Measurements from ENCODE around the gene NCAPD2.

Gene NCAPD2

GRCh38 chr12:6554168-6555017 lies 60.5 kb downstream of the NCAPD2 start (continued):
- TF ChIP-seq ZNF335 (tag by site-specific recombination; conservative IDR thresholded peaks at IDR 0.05) (peak; percentile 100), ZNF530 (tag by site-specific recombination; IDR thresholded peaks at IDR 0.05; ENCODE audit: low read depth) (no peak), ZNF670 (tag by site-specific recombination; IDR thresholded peaks at IDR 0.05; ENCODE audit: low read depth) (no peak), ZBTB48 (tag by site-specific recombination; IDR thresholded peaks at IDR 0.05) (peak; percentile 83), ZNF175 (tag by site-specific recombination; IDR thresholded peaks at IDR 0.05) (no peak), ZNF777 (tag by site-specific recombination; IDR thresholded peaks at IDR 0.05; ENCODE audit: borderline replicate concordance) (no peak), KLF16 (tag by site-specific recombination; IDR thresholded peaks at IDR 0.05) (no peak), PRDM1 (tag by site-specific recombination; IDR thresholded peaks at IDR 0.05) (peak; percentile 98), BCL11A (tag by site-specific recombination; IDR thresholded peaks at IDR 0.05; ENCODE audit: low read depth) (no peak), ZNF398 (tag by site-specific recombination; IDR thresholded peaks at IDR 0.05) (0 out of 2 replicates have a peak, but pooled peaks have one; percentile 35), ZNF426 (tag by site-specific recombination; IDR thresholded peaks at IDR 0.05) (no peak), ZNF138 (tag by site-specific recombination; IDR thresholded peaks at IDR 0.05; ENCODE audit: borderline replicate concordance) (no peak), ZNF366 (tag by site-specific recombination; conservative IDR thresholded peaks at IDR 0.05) (peak; percentile 57), ZNF26 (tag by site-specific recombination; IDR thresholded peaks at IDR 0.05) (no peak), HOXD13 (CRISPR knock-in tag; IDR thresholded peaks at IDR 0.05; ENCODE audit: borderline replicate concordance) (no peak), ZNF221 (tag by site-specific recombination; IDR thresholded peaks at IDR 0.05; ENCODE audit: borderline replicate concordance) (no peak), ZNF544 (tag by site-specific recombination; IDR thresholded peaks at IDR 0.05) (no peak), ZFHX2 (tag by site-specific recombination; conservative IDR thresholded peaks at IDR 0.05) (no peak), ZBTB11 (tag by site-specific recombination; conservative IDR thresholded peaks at IDR 0.05; ENCODE audit: low read depth) (no peak)
- TF ChIP-seq, protein P1, sequence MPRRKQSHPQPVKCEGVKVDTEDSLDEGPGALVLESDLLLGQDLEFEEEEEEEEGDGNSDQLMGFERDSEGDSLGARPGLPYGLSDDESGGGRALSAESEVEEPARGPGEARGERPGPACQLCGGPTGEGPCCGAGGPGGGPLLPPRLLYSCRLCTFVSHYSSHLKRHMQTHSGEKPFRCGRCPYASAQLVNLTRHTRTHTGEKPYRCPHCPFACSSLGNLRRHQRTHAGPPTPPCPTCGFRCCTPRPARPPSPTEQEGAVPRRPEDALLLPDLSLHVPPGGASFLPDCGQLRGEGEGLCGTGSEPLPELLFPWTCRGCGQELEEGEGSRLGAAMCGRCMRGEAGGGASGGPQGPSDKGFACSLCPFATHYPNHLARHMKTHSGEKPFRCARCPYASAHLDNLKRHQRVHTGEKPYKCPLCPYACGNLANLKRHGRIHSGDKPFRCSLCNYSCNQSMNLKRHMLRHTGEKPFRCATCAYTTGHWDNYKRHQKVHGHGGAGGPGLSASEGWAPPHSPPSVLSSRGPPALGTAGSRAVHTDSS (tag by site-specific recombination; IDR thresholded peaks at IDR 0.05): no peak
- TF ChIP-seq, protein P2, sequence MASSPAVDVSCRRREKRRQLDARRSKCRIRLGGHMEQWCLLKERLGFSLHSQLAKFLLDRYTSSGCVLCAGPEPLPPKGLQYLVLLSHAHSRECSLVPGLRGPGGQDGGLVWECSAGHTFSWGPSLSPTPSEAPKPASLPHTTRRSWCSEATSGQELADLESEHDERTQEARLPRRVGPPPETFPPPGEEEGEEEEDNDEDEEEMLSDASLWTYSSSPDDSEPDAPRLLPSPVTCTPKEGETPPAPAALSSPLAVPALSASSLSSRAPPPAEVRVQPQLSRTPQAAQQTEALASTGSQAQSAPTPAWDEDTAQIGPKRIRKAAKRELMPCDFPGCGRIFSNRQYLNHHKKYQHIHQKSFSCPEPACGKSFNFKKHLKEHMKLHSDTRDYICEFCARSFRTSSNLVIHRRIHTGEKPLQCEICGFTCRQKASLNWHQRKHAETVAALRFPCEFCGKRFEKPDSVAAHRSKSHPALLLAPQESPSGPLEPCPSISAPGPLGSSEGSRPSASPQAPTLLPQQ (tag by site-specific recombination; IDR thresholded peaks at IDR 0.05): peak; percentile 93
- TF ChIP-seq, protein P3, sequence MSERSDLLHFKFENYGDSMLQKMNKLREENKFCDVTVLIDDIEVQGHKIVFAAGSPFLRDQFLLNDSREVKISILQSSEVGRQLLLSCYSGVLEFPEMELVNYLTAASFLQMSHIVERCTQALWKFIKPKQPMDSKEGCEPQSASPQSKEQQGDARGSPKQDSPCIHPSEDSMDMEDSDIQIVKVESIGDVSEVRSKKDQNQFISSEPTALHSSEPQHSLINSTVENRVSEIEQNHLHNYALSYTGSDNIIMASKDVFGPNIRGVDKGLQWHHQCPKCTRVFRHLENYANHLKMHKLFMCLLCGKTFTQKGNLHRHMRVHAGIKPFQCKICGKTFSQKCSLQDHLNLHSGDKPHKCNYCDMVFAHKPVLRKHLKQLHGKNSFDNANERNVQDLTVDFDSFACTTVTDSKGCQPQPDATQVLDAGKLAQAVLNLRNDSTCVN (tag by site-specific recombination; optimal IDR thresholded peaks at IDR 0.05): no peak
- TF ChIP-seq, protein P4, sequence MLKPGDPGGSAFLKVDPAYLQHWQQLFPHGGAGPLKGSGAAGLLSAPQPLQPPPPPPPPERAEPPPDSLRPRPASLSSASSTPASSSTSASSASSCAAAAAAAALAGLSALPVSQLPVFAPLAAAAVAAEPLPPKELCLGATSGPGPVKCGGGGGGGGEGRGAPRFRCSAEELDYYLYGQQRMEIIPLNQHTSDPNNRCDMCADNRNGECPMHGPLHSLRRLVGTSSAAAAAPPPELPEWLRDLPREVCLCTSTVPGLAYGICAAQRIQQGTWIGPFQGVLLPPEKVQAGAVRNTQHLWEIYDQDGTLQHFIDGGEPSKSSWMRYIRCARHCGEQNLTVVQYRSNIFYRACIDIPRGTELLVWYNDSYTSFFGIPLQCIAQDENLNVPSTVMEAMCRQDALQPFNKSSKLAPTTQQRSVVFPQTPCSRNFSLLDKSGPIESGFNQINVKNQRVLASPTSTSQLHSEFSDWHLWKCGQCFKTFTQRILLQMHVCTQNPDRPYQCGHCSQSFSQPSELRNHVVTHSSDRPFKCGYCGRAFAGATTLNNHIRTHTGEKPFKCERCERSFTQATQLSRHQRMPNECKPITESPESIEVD (tag by site-specific recombination; IDR thresholded peaks at IDR 0.05): no peak
- TF ChIP-seq, protein P5, sequence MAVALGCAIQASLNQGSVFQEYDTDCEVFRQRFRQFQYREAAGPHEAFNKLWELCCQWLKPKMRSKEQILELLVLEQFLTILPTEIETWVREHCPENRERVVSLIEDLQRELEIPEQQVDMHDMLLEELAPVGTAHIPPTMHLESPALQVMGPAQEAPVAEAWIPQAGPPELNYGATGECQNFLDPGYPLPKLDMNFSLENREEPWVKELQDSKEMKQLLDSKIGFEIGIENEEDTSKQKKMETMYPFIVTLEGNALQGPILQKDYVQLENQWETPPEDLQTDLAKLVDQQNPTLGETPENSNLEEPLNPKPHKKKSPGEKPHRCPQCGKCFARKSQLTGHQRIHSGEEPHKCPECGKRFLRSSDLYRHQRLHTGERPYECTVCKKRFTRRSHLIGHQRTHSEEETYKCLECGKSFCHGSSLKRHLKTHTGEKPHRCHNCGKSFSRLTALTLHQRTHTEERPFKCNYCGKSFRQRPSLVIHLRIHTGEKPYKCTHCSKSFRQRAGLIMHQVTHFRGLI (tag by site-specific recombination; IDR thresholded peaks at IDR 0.05): no peak
